Embryonic facial prominence (tissue), 1 donor: ENCODE measurements around the gene SERPINE2.

Experiments used
- DNase-seq: peaks from one replicate; pipeline ENCODE4 v3.0.0-alpha.2; 2016; ENCODE audit errors: extremely low spot score

Gene SERPINE2

DNA sequence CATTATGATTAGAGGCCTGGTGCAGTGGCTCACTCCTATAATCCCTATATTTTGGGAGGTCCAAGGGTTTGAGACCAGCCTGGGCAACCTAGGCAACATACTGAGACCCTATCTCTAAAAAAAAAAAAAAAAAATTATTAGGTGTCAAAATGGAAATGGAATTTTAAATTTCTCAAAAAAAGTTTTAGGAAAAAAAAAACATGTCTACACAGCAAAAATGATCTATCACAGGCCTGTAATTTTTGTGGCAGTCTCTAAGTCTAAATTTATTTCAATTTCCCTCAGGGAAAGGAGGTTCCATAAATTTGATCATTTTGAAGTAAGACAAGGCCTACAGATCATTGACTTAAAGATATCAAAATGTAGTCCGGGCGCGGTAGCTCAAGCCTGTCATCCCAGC lies 65.5 kb downstream of the SERPINE2 start:
- no peak for DNase-seq

DNA sequence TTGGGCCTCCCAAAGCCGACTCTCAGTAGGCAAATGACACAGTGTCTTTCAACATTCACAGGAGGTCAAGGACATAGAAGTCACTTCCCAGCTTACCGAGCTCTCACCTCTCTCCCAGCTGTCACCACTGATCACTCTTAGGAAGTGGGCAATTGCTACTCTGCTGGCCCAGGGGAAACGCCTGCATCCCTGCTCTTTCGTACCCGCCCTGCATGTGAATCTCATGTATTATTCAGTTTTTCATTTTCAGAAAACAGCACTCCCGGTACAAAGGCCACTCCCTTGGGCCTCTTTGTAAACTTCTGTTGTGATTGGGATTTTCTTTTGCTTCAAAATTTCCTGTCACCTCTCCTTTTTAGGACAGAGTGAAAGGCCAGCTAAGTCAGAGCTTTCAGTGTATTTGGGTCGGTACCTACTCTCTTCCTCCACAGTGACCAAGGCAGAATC lies 66.4 kb downstream of the SERPINE2 start:
- no peak for DNase-seq

DNA sequence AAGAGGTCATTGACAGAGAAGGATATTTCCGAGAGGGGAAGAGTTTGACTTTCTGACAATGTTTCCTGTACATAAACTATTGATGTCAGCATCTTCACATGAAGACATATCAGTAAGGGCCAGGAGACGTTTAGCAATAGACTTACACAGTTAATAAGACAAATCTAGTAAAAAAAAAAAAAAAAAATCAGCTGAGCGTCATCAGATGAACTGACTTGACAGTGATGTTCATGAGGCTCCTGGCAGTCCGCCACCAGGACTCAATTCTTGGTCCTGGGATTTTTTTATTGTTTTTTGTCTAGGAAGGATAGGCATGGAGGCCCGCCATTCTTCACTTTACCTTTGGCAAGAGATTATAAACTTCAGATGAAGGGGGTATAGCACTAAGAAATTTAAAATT lies 67.4 kb downstream of the SERPINE2 start:
- no peak for DNase-seq

DNA sequence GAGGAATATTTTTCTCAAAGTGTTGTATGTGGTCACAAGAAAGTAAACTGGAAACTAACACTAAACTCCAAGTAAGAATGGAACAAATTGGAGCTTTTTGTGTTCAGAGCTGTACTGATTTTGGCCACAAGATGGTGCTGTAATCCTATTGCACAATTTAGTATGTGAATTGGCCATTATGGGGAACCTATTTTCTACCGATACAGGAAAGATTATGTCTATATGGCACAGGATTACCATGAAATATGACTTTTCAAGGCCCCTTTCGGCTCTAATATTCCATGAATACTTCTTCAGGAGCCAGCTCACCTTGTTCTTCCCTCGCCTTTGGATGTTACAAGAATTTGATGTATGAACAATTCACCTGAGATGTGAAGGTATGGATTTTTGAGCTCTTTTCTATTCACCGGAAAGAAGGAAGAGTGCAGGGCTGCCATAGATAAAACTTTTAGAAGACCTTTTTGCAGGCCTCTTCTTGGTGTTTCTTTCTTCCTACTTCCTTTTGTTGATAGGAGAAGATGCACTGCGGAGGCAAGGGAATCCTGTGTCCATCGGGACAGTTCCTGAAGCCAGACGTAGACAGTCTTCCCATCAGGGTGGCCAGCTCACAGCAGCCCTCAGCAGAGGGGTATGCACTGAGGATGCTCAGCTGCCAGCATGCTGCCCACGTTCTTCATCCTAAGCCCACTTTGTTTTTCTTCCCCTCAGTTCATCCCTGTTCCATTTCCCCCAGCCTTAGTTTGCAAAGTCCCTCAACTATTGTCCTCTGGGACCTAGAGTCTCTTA lies 68.5 kb downstream of the SERPINE2 start:
- peak; percentile 44 for DNase-seq

DNA sequence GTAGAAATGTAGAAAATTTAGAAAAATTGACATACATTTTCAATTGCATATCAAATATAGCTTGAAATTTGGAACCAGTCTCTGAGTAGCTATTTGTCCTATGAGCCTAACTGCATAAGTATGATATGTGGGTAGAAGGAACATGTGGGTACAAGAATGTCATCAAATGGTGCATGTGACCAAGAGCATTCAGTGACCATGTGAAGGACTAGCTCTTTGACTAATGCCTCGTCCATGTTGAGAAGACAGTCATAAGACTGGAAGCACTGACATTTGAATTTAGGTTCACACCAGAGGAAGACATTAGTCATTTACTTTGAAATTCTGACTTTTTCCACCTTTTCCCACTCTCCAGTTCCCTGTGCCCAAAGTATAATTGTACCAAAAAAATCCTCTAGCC lies 69.2 kb downstream of the SERPINE2 start:
- no peak for DNase-seq

DNA sequence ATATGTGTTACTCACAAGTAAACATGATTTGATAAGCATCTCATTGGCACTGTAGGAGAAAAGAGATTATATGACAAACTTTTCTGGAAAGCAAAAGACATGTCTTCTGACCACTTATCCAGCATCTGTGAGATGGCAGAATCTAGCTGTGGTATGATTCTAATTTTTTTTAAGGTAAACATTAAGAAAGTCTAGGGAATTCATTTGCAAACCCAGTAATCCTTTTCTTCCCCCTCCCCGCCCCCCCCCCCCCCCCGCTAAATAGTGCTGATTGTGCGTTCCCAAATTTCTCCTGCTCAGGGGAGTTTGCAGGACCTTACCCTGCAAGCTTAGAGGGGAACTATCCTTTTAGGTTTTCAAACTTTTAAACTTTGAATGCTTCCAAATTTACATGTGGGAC lies 69.8 kb downstream of the SERPINE2 start:
- DNase-seq: no peak

DNA sequence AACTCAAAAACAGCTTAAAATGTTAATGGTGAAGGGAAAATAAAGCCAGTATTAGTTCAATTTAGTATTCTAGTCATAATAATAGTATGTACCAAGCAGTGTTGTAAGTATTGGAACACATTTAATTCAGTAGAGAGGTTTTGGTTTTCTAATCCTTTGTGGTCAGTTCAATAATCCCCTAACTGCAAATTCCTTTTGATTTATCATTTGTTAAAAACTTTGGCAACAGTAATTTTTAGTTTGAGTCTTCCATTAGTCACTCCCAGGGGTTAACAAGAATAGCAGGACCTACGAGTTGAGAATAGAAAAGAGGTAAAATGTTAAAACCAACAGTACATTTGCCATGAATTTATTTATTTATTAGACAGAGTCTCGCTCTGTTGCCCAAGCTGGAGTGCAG lies 71.1 kb downstream of the SERPINE2 start:
- no peak for DNase-seq

DNA sequence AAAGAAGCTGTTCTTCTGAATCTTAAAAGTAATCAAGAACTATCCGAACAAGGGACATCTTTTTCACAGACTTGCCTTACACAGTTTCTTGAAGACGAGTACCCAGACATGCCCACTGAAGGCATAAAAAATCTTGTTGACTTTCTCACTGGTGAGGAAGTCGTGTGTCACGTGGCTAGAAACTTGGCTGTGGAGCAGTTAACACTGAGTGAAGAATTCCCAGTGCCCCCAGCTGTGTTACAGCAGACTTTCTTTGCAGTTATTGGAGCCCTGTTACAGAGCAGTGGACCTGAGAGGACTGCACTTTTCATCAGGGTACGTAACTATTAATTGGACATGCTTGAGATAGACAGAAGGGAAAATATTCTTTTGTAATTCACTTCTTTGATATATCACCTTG lies 79.4 kb downstream of the SERPINE2 start:
- no peak for DNase-seq

DNA sequence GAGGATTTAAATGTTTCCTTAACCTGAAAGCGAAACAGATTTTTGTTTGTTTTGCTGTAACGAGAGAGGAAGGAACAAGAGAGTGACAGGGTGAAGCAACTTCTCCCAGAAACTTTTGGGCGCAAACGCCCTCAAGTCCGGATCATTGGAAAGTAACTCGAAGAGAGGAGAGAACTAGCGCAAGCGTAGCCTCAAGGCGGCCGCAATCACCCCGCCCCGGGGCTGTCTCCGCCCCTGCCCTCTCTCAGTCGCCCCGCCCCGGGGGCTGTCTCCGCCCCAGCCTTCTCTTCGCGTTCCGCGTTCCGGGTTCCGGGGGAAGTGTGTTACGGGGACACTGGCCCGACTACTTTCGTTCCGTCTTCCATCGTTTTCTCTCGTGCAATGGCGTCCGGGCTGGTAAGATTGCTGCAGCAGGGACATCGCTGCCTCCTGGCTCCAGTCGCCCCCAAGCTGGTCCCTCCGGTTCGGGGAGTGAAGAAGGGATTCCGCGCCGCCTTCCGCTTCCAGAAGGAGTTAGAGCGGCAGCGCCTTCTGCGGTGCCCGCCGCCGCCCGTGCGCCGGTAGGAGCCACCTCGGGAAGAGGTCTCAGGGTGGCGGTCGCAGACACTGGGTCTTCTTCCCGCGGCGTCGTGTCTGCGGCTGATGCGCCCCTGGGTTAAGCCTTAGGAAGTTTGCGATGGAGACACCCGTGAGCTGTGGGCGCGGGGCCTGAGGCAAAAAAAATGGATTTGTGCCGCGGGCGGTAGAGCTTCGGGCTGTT lies 81.8 kb downstream of the SERPINE2 start, which contains the start of gene MRPL44:
Gene MRPL44, plus strand, starts transcription at position 372 of the 760 bp plus-strand sequence. Its CDS starts 10 bp downstream, at position 382.
- peak; percentile 89 for DNase-seq

DNA sequence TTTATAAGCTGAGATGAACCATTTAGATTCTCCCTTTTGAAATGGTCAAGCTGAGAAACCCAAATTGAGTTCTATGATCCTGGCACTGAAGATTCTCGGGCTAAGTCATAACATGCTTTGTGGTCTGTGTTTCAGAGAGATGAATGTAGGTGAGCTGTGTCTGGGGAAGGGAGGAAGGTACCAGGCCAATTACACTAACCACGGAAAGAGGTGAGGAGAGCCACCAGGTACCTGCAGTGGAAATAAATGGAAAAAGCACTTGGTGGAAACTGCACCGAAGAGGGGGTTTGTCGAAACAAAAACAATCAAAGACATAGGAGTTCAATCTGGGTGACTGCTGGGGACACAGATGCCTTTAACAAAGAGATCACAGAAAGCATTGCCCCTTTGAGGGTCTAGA lies 82.8 kb downstream of the SERPINE2 start:
- DNase-seq: no peak

DNA sequence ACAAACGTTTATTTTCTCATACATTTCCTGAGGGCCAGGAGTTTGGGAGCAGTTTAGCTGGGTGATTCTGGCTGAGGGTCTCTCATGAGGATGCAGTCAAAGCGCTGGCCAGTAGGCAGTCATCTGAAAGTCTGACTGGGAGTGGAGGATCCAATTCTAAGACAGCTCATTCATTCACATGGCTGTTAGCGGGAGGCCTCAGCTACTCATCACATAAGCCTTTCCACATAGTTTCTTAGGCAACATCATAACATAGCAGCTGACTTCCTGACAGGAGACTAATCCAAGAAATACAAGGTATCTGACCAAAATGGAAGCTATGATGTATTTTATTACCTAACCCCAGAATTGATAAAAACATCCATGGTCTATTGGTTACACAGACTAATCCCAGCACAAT lies 84.7 kb downstream of the SERPINE2 start:
- no peak for DNase-seq

DNA sequence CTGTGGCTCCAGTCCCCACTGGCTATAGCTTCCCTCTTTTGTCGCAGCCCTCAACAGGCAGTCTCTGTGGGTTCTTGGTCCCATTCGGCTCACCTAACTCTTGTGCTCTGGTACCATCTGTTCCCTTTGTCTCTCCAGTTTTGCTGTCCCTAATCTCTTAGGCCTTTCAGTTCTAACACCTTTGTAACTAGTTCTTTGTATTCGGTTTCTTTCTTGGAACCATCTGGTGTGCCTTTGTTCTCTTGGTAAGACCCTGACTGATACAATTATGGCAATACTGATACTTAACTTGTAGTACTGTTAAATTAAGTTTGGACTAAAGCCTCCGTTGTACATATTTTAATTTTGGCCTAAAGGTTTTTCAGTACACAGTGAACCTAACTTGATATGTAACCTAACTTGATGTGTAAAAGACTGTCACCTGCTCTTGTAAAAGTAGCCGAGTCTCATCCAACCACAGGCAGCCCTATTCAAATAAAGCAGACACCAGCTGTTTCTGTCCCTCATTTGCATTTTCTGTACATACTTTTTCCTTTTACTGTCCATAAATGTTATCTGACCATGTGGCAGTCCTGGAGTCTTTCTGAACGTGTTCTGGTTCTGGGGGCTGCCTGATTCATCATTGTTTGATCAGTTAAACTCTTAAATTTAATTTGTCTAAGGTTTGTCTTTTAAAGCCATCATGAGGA lies 86.7 kb downstream of the SERPINE2 start:
- no peak for DNase-seq

DNA sequence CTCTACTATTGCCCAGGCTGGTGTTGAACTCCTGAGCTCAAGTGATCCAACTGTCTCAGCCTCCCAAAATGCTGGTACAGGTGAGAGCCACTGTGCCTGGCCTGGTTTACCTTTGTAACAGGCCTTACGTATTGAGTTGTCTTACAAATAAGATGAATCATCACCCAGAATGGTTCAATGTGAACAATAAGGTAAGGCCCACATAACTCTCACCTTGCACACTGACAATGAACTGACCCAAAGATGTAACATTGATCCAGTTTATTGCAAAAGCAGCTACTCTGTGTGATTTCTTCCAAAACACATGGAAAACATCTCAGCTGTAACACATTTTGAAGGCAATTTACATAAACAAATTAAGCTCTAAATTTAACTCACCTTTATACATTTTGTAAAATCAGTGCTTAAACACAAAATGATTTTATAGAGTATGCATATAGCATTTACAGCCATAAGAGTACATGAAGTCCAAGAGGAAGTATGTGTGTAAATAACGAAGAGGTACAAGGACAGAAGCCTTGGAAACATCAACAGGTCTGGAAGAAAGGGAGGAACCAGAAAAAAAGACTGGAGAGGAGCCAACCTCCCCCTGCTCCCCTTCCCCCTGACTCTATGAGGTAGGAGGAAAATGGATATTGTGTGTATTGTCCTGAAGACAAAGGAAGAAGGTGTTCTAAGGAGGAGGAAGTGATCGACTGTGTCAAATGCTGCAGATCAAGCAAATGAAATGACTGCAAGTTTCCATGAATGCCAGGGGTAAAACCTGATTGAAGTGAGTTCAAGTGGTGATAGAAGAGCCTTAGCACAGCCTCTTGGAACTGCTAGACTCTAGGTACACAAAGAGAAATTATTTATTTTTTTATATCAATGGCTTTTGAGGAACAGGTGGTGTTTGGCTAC lies 88.4 kb downstream of the SERPINE2 start:
- DNase-seq: no peak

DNA sequence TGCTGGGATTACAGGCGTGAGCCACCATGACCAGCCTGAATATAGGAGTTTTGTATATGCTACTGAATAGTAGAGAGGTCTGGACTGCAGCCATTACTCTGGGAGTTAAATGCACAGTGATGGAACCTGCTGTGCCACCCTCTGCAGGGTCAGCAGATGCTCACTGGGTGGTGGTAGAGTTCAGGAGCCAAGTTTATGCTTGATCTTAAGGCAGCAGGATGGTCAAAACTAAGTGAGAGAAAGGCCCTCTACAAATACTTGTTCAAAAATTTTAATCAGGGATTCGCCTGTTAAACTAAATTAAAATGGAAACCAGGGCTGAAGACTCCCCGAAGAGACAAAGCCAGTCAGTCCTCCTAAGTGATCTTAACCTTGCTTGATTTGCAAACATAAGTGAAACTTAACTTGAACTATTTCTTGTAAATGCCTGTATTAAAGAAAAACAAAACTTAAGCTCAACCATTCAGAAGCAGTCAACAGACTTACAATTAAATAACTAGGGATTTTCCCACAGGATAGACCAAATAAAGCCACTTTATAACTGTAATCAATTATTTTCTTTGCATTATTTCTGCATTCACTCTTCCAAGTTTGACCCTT lies 89.7 kb downstream of the SERPINE2 start:
- no peak for DNase-seq

DNA sequence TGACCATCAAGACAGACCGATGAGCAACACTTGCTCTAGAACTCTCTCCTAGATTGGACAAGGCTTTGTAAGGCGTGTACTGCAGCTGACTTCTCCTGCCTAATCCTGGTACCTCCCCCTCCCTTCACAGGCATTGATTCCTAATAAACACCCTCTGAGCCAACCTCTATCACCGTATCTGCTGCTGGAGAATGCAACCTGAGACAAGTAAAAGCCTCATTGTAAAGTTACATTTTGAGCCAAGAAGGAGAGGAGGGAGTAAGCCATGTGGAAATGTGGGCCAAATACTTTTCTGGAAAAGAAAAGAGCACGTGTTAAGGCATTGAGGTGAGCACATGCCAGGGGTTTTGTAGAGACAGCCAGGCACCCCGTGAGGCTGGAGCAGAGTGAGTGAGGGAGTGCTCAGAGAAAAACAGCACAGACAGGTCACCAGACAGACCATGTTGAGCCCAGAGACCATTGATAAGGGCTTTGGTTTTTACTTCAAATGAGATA lies 91.3 kb downstream of the SERPINE2 start:
- no peak for DNase-seq

DNA sequence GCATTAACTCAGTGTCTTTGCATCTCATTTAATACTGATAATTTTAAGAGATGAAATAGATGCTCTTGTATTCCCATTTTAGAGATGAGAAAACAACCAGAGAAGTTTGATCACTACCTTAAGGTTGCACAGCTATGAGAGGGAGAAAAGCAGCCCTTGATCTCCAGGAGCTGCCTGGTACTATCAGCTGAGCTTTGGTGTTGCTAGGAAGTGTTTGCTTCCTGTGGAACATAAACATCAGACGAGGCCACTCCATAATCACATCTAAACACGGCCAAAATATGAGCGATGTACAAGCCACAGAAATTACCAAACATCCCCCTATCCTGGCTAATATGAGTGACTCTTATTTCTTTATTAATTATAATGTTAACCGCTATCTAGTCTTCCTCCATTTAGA lies 93.3 kb downstream of the SERPINE2 start:
- no peak for DNase-seq

DNA sequence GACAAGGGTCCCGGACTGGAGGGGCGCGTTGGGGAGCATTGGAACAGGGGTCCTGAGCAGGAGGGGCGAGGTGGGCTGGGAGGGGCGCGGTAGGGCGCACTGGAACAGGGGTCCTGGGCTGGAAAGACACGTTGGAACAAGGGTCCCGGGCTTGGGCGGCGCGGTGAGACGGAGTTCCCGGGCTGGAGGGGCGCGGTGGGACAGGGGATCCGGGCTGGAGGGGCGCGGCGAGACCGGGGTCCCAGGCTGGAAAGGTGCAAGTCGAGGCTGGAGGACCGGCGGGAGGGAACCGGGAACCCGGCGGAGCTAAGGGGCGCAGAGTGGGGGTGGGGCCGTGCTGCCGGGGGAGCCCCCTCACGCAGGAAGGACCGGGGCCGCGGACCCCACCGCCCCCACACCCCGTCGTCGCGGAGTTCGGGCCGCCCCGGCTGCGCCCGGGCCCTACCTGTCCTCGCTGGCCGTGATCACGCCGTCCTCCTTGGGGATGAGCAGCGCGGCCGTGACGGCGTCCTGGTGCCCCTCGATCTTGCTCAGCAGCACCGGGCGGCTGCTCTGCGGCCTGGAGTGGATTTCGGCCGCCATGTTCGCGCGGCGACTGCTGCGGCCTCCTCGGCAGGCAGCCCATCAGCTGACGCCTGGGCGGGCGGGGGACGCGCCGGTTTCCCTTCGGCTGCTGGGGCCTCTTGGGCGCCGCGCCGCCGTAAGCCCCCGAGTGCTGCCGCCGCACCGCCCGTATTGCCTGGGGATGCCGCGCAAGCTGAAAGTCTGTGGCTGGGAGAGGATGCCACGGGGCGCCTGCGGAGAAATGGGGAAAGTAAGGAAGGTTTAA lies 94.2 kb downstream of the SERPINE2 start, which contains the start of gene WDFY1:
Gene WDFY1, minus strand, starts transcription at position 633 of the 829 bp plus-strand sequence. Its CDS starts 51 bp downstream, at position 582.
- peak; percentile 74 for DNase-seq

DNA sequence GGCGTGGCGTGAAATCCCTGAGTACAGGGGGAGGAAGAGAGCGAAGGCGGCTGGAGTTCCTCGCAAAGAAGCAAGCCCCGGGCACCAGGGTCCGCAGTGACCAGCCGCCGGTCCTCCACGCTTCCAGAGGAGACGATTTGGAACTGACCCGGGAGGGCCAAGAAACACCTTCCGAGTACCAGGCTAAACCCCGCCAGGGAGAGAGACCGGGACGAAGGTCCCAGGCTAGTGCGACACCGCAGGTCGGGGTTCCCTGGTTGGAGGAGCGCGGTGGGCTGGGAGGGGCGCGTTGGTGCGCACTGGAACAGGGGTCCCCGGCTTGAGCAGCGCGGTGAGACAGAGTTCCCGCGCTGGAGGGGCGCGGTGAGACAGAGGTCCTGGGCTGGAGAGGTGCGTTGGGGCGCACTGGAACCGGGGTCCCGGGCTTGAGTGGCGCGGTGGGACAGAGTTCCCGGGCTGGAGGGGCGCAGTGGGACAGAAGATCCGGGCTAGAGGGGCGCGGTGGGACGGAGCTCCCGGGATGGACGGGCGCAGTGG lies 94.9 kb downstream of the SERPINE2 start:
- no peak for DNase-seq

DNA sequence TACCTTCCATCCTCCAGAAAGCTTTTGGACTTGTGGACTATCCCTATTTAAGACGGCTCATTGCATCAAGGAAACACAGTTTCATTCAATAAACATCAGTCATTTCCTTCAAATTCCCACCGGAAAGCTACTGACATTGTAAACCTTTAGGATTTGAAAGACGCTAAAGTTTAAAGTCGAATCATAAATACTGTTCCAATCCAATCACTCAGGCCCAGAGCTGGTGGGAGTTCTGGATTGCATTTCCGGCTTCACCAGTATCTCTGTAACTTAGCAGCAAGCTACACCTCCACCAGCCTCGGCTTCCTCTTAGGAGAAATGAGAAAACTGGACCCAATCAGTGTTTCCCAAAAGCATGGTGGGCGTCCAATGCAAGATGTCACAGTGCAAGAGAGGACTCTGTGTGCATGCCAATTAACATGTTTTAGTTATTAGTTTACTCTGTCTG lies 95.5 kb downstream of the SERPINE2 start:
- no peak for DNase-seq
